Transverse colon (tissue), 4 donors: ENCODE data around the gene ADAMTS19. TPM values are rescaled to one million over a fixed set of nuclear protein-coding genes. Genes with fewer than 3 reads are reported as not detected.

ENCODE experiments used
- DNase-seq: peaks from one replicate; pipeline ENCODE4 v3.0.0-alpha.2; 2019
- H3K27ac ChIP-seq, 4 donors: fragments of 200-600 bp; sonication (generic); 2 replicates each; pipeline ENCODE4 v1.5.1; 2016 to 2018; ENCODE audit warnings: inconsistent platforms in 4 of 4
- H3K27me3 ChIP-seq: fragments of 200-600 bp; sonication (generic); 2 replicates; pipeline ENCODE4 v1.5.1; 2017; ENCODE audit warnings: inconsistent platforms
- H3K36me3 ChIP-seq, 4 donors: fragments of 200-600 bp; sonication (generic); 2 replicates each; pipeline ENCODE4 v1.5.1; 2017 to 2019; ENCODE audit warnings: inconsistent platforms in 4 of 4
- H3K4me1 ChIP-seq, 4 donors: fragments of 200-600 bp; sonication (generic); 2 replicates each; pipeline ENCODE4 v1.5.1; 2017 to 2020; ENCODE audit warnings: inconsistent platforms in 4 of 4
- H3K4me3 ChIP-seq, 4 donors: fragments of 200-600 bp; sonication (generic); 1 replicate in 1 of 4; 2 replicates in 3 of 4; pipeline versions ENCODE4 v1.5.1 to v1.6.1; 2017 to 2019; ENCODE audit warnings: inconsistent platforms in 4 of 4
- H3K9me3 ChIP-seq, 2 donors: fragments of 200-600 bp; sonication (generic); 2 replicates each; pipeline ENCODE4 v1.5.1; 2017 to 2019; ENCODE audit warnings: inconsistent platforms in 2 of 2
- EP300 ChIP-seq: sonication (generic); formaldehyde crosslinking; IDR thresholded peaks from one replicate; pipeline ENCODE4 v1.6.1; 2017; ENCODE audit warnings: antibody characterized with exemption, low read depth
- POLR2A ChIP-seq: fragments of 450-650 bp; IDR thresholded peaks from one replicate; pipeline ENCODE4 v1.6.1; 2016; ENCODE audit warnings: antibody characterized with exemption, mild to moderate bottlenecking, moderate library complexity
- POLR2AphosphoS5 ChIP-seq, 3 donors: sonication (generic); formaldehyde crosslinking; IDR thresholded peaks; one replicate each; pipeline ENCODE4 v1.6.1; 2016; ENCODE audit warnings: antibody characterized with exemption in 3 of 3
- WGBS, 2 donors: methylation state at CpG; one replicate each; pipeline ENCODE4 v1.1.5; 2018; ENCODE audit warnings: low coverage in 1 of 2; 5-methylcytosine and 5-hydroxymethylcytosine counted together
- in situ Hi-C, 4 donors: fragments of 200-750 bp; cut with MboI; loops; one replicate each; pipeline versions ENCODE4 v1.15.0 to v1.15.1; 2017; ENCODE audit warnings: low sequenced_read_pairs in 3 of 4, low pct_ligation_motif_present in 1 of 4, low pct_unique_long_range_greater_than_20kb in 1 of 4
- intact Hi-C: fragments of 100-400 bp; cut with DNase I; formaldehyde crosslinking; loops from one replicate; pipeline ENCODE4 v1.15.1; 2023; ENCODE audit warnings: low total_unique reads
- total RNA-seq, 4 donors: library from RNA; depleted of rRNA; stranded (reverse); fragments of >200 nt; gene quantifications; one replicate each; pipeline ENCODE4 v1.1.0, GENCODE V29; 2016
- TF ChIP-seq, protein P1 (sequence below), 5 experiments: fragments of 200-600 bp in 3 of 5; fragments of 450-650 bp in 2 of 5; sonication (generic) in 3 of 5; IDR thresholded peaks; 1 replicate in 2 of 5; 2 replicates in 3 of 5; pipeline ENCODE4 v1.5.1; 2016 to 2017; ENCODE audit warnings: antibody characterized with exemption in 5 of 5, inconsistent platforms in 3 of 5, mild to moderate bottlenecking in 2 of 5, moderate library complexity in 1 of 5

ADAMTS19 gene
- total RNA-seq, 4 donors from 2014 or later: 0.16 to 0.96 TPM; not detected in 2

DNA sequence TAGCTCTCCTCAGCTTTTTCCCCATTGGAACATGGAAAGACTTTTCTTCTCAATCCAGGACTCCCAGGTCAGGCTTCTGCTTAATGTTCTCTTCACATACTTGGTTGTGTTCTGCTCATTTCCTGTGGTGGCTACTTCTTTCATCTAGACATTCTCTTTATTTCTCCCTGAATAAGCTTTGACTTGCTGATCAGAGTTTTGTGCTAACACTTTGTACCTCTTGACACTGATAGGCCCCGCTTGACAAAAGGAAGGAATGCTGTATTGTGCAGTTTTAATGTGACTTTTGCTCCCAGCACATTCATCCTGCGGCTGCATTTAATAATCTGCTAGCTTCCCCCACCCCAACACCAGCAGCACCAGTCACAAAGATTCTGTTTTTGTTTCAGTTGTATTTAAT, 196.9 kb downstream of the ADAMTS19 start:
- 76 to 81% methylated on average over 2 of the region's 2 CpGs for WGBS, 2 donors
- no peaks in the 10 kb centered on the region for H3K36me3 ChIP-seq
- in situ Hi-C loops: no loop called here
- no peak for TF ChIP-seq POLR2AphosphoS5 (IDR thresholded peaks at IDR 0.05)
- no peak for TF ChIP-seq EP300
- TF ChIP-seq, protein P1, sequence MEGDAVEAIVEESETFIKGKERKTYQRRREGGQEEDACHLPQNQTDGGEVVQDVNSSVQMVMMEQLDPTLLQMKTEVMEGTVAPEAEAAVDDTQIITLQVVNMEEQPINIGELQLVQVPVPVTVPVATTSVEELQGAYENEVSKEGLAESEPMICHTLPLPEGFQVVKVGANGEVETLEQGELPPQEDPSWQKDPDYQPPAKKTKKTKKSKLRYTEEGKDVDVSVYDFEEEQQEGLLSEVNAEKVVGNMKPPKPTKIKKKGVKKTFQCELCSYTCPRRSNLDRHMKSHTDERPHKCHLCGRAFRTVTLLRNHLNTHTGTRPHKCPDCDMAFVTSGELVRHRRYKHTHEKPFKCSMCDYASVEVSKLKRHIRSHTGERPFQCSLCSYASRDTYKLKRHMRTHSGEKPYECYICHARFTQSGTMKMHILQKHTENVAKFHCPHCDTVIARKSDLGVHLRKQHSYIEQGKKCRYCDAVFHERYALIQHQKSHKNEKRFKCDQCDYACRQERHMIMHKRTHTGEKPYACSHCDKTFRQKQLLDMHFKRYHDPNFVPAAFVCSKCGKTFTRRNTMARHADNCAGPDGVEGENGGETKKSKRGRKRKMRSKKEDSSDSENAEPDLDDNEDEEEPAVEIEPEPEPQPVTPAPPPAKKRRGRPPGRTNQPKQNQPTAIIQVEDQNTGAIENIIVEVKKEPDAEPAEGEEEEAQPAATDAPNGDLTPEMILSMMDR (IDR thresholded peaks at IDR 0.05): no peak
- no peak for TF ChIP-seq POLR2A
- H3K27ac ChIP-seq: no peak overlapping the region
- intact Hi-C loops: no loop called here
- no peak for DNase-seq
- no peaks in the 10 kb centered on the region for H3K27me3 ChIP-seq
- H3K4me3 ChIP-seq: no peak overlapping the region
- H3K9me3 ChIP-seq: no peaks in the 10 kb centered on the region
- H3K4me1 ChIP-seq: peaks cover 0 to 6% (median 0%) of the 10 kb centered on the region in 4 donors

DNA sequence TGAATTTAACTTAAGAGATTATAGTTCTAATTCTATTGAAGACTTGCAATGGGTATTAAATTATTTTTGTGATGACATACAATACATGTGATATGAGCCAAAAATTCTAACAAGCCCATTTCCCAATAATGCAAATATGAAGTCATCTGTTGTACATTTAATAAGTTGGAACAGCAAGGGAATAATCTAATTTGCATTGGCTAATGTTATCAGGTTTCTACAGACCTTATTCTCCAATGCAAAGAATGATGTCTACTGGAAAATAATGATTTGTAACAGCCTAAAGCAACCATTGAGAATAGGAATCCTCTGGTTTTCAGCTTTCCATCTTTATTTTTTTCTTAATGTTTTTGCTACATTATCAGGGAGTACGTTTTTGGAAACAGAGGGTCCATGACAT, 198.7 kb downstream of the ADAMTS19 start:
- H3K4me3 ChIP-seq: no peak overlapping the region
- no peak for DNase-seq
- intact Hi-C loops: no loop called here
- in situ Hi-C loops: no loop called here
- H3K4me1 ChIP-seq: no peaks in the 10 kb centered on the region
- H3K27me3 ChIP-seq: no peaks in the 10 kb centered on the region
- 67 to 75% methylated on average over 1 of the region's 1 CpG for WGBS, 2 donors
- H3K9me3 ChIP-seq: no peaks in the 10 kb centered on the region
- no peak for TF ChIP-seq POLR2AphosphoS5 (IDR thresholded peaks at IDR 0.05)
- no peak for TF ChIP-seq POLR2A
- TF ChIP-seq, protein P1 (IDR thresholded peaks at IDR 0.05): no peak
- no peak for TF ChIP-seq EP300
- H3K27ac ChIP-seq: no peak overlapping the region
- no peaks in the 10 kb centered on the region for H3K36me3 ChIP-seq

DNA sequence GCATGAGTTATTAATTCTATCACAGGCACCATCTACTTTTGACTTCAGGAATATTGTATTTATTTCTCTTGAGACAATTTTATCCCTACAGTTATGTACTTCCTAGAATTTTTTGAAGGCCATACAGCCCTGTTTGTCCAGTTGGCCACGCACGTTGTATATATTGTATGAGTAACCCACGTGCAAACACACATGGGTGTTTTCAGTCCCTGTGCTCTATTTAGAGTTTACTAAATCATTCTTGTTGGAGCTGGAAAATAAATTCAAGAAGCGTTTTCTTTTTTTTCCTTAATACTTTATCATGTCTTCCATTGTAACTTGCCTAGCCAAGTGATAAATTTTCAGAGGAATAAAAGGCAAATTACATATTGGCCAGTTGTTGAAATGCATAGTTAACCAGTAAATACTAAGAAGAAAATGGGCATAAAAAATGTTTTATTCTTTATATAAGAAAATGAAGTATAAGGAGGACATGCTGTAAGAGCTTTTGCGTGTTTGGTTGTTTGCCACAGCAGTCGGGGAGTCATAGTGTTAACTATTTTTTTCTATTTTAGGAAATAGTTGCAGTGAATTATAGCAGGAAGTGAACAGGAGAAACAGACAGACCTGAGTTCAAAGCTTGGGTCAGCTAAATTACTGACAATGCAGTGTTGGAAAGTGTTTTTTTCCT, 201.4 kb downstream of the ADAMTS19 start:
- in situ Hi-C loops (no loop called here), intact Hi-C loops (no loop called here)
- no peaks in the 10 kb centered on the region for H3K36me3 ChIP-seq
- no peak overlapping the region for H3K4me3 ChIP-seq
- TF ChIP-seq, protein P1 (IDR thresholded peaks at IDR 0.05): no peak
- TF ChIP-seq POLR2A: no peak
- TF ChIP-seq POLR2AphosphoS5 (IDR thresholded peaks at IDR 0.05): no peak
- H3K9me3 ChIP-seq: no peaks in the 10 kb centered on the region
- H3K27ac ChIP-seq: no peak overlapping the region
- H3K4me1 ChIP-seq: no peaks in the 10 kb centered on the region
- 69 to 86% methylated on average over 6 of the region's 6 CpGs for WGBS, 2 donors
- DNase-seq: no peak
- no peaks in the 10 kb centered on the region for H3K27me3 ChIP-seq

DNA sequence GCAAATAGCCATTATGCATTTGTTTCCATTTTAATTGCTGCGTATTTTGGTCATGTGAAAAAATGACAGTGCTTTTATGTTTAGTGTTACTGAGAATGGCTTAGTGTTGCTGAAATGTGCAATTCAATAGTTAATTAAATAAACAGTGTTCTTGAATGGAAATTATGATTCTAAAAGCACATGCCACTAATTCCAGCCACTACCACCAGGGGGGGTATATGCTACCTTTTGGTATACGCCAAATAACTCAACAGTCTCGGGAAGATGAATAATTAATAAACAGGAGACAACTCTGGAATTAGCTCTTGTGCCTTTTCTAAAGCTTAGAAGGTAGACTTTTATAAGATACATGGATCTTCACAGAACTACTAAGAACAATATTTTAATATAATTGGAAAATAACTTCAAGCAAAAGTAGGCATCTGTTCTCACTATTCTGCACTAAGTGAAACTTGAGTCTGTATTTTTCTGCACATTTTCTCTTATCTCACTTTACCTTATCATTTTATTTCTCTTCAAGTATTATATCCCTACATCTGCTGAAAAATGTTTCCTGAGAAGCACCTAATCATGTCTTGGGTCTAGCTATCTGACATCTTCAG, 204.3 kb downstream of the ADAMTS19 start:
- no peak overlapping the region for H3K27ac ChIP-seq
- no peak overlapping the region for H3K4me3 ChIP-seq
- WGBS, 2 donors: 46% methylated on average over 3 of the region's 3 CpGs
- intact Hi-C loops: no loop called here
- H3K4me1 ChIP-seq: no peaks in the 10 kb centered on the region
- H3K36me3 ChIP-seq: no peaks in the 10 kb centered on the region
- in situ Hi-C loops: no loop called here
- peak; percentile 41 for DNase-seq
- H3K27me3 ChIP-seq: no peaks in the 10 kb centered on the region
- no peaks in the 10 kb centered on the region for H3K9me3 ChIP-seq
- TF ChIP-seq, protein P1 (IDR thresholded peaks at IDR 0.05): peak; percentile 53 to 79 (median 64)
- no peak for TF ChIP-seq EP300
- no peak for TF ChIP-seq POLR2AphosphoS5 (IDR thresholded peaks at IDR 0.05)
- no peak for TF ChIP-seq POLR2A
